ENCODE data around the gene SAMD11.
A peak's percentile ranks its signal among the peaks of the same experiment; 100 is the strongest.
"Not testable (repeated sequence)": the region's sequence is repeated elsewhere in the genome, so short reads cannot be mapped to it uniquely, and the experiment has no call there.

The SAMD11 gene, protein sequence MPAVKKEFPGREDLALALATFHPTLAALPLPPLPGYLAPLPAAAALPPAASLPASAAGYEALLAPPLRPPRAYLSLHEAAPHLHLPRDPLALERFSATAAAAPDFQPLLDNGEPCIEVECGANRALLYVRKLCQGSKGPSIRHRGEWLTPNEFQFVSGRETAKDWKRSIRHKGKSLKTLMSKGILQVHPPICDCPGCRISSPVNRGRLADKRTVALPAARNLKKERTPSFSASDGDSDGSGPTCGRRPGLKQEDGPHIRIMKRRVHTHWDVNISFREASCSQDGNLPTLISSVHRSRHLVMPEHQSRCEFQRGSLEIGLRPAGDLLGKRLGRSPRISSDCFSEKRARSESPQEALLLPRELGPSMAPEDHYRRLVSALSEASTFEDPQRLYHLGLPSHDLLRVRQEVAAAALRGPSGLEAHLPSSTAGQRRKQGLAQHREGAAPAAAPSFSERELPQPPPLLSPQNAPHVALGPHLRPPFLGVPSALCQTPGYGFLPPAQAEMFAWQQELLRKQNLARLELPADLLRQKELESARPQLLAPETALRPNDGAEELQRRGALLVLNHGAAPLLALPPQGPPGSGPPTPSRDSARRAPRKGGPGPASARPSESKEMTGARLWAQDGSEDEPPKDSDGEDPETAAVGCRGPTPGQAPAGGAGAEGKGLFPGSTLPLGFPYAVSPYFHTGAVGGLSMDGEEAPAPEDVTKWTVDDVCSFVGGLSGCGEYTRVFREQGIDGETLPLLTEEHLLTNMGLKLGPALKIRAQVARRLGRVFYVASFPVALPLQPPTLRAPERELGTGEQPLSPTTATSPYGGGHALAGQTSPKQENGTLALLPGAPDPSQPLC

DNA sequence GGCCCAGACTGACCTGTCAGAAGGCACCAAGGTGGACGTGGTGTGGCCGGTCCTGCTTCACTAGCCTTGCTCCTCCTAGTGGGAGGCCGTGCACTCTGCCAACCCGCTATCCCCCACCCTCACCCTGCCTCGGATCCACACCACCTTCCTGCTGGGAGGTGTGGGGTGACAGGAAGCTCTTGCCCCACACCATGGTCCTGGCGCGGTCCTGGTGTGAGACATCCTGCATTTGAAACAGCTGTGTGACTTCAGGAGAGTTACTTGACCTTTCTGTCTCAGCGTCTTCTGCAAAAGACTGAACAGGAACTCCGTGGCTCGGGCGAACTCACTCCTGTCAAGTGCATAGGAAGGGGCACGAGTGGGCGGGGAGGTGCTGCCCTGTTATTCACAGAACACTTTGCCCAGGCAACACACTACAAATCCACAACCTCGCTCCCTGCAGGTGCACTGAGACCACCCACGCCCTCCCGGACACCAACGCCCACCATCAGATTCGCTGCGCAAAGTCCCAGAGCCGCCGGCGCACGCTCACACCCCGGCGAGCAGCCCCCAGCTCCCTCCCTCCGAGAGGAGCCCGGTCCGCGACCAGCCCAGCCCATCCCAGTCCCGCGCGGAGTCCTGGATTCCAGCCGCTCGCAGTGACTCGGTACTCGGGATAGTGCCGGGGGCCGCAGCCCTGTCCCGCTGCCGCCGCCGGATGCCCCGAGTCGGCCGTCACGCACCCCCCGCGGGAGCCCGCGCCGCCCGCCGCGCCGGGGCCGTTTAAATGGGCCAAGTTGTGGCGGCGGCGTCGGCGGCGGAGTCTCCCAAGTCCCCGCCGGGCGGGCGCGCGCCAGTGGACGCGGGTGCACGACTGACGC lies at the start of gene SAMD11:
Gene SAMD11 (plus strand): TSS at position 793 of the 860 bp plus-strand sequence. CDS start 509 bp downstream, outside the sequence.
- peaks cover 51% of the 10 kb centered on the region for H3K27me3 ChIP-seq (replicated peaks)
- H3K36me3 ChIP-seq (replicated peaks): no peaks in the 10 kb centered on the region
- peak; percentile 74 for DNase-seq
- peak within 1 kb of the TSS; percentile 42 for H3K4me3 ChIP-seq (ENCODE audit: low read depth, low read length)
- in situ Hi-C loops (cut with HindIII; ENCODE audit: low pct_ligation_motif_present, low sequenced_read_pairs): no loop called here
- H3K27ac ChIP-seq: no peak within 1 kb of the TSS
- TF ChIP-seq, protein P1, sequence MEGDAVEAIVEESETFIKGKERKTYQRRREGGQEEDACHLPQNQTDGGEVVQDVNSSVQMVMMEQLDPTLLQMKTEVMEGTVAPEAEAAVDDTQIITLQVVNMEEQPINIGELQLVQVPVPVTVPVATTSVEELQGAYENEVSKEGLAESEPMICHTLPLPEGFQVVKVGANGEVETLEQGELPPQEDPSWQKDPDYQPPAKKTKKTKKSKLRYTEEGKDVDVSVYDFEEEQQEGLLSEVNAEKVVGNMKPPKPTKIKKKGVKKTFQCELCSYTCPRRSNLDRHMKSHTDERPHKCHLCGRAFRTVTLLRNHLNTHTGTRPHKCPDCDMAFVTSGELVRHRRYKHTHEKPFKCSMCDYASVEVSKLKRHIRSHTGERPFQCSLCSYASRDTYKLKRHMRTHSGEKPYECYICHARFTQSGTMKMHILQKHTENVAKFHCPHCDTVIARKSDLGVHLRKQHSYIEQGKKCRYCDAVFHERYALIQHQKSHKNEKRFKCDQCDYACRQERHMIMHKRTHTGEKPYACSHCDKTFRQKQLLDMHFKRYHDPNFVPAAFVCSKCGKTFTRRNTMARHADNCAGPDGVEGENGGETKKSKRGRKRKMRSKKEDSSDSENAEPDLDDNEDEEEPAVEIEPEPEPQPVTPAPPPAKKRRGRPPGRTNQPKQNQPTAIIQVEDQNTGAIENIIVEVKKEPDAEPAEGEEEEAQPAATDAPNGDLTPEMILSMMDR (IDR thresholded peaks at IDR 0.05; ENCODE audit: low read depth, low read length, missing control alignments): peak; percentile 6

DNA sequence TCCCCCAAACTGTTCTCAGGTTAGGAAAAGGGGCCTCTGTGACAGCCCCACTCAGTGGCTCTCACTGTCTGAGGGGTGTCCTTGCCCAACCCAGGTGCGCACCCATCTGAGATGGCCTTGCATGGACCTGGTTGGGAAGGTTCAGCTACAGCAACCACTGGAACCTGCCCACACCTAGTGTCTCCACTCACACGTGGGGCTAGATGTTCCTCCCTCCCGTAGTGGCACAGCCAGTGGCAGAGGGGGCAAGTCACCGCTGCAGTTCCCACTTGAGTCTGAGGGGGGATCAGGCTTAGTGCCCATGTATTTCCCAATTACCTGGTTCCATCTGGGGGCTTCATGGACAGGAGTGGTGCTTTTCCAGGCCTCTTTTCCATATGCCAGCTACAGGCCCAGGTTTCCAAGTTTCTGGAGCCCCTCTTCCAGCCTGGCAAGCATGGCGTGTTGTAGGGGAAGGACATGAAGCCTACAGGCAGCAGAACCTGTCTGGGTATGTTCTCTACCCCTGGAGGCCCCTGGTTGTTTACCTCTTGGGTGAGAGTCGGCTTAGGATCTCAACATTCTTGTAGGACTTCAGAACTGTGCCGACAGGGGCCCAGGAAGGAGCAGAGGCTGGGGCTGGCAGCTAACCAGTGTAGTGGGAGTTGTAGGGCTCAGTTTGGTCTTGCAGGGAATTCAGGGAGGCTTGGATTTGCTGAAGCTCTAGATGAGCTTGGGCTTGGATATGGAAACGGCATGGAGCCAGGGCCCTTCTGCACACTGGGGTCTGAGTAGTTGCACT lies 47.1 kb upstream of the SAMD11 start:
- in situ Hi-C loops (cut with HindIII; ENCODE audit: low pct_ligation_motif_present, low sequenced_read_pairs); DNase-seq; H3K27me3 ChIP-seq (replicated peaks); H3K36me3 ChIP-seq (replicated peaks); H3K4me3 ChIP-seq (ENCODE audit: low read depth, low read length); H3K27ac ChIP-seq: not testable (repeated sequence)

GRCh38 chr1:877209-877986 lies 46.3 kb upstream of the SAMD11 start:
- H3K27ac ChIP-seq; DNase-seq; in situ Hi-C loops (cut with HindIII; ENCODE audit: low pct_ligation_motif_present, low sequenced_read_pairs); H3K36me3 ChIP-seq (replicated peaks); H3K4me3 ChIP-seq (ENCODE audit: low read depth, low read length): not testable (repeated sequence)
- H3K27me3 ChIP-seq (replicated peaks): peaks cover 12% of the 10 kb centered on the region

GRCh38 chr1:880511-880910 lies 43.2 kb upstream of the SAMD11 start:
- H3K4me3 ChIP-seq (ENCODE audit: low read depth, low read length); in situ Hi-C loops (cut with HindIII; ENCODE audit: low pct_ligation_motif_present, low sequenced_read_pairs); H3K27ac ChIP-seq; DNase-seq; H3K36me3 ChIP-seq (replicated peaks): not testable (repeated sequence)
- H3K27me3 ChIP-seq (replicated peaks): peaks cover 23% of the 10 kb centered on the region

DNA sequence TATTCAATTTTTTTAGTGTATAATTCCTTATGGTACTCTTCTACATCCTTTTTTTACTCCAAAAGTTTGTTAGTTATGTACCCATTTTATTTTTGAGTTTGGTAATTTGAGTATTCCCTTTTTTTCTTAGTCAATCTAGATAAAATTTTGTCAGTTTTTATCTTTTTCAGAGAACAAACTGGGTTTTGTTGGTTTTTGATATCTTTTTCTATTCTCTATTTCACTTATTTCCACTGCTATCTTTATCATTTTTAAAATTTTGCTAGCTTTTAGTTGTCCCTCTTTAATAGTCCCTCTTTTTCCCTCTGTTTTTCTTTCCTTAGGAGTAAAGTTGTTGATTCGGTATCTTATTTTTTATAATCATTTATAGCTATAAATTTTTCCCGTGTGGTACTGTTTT lies 42.8 kb upstream of the SAMD11 start:
- H3K27ac ChIP-seq; H3K4me3 ChIP-seq (ENCODE audit: low read depth, low read length); DNase-seq; in situ Hi-C loops (cut with HindIII; ENCODE audit: low pct_ligation_motif_present, low sequenced_read_pairs); H3K36me3 ChIP-seq (replicated peaks): not testable (repeated sequence)
- peaks cover 23% of the 10 kb centered on the region for H3K27me3 ChIP-seq (replicated peaks)

GRCh38 chr1:886311-886710 lies 37.4 kb upstream of the SAMD11 start:
- in situ Hi-C loops (cut with HindIII; ENCODE audit: low pct_ligation_motif_present, low sequenced_read_pairs): no loop called here
- Histone ChIP-seq H3K27ac (no peak overlapping the region), H3K4me3 (ENCODE audit: low read depth, low read length) (no peak overlapping the region), H3K27me3 (replicated peaks) (peaks cover 20% of the 10 kb centered on the region), H3K36me3 (replicated peaks) (no peaks in the 10 kb centered on the region)
- DNase-seq: no peak
- TF ChIP-seq, protein P1 (IDR thresholded peaks at IDR 0.05; ENCODE audit: low read depth, low read length, missing control alignments): no peak
